CD14-positive monocyte (primary cell): ENCODE measurements around the gene IBSP. TPM values are rescaled to one million over a fixed set of nuclear protein-coding genes. Genes with fewer than 3 reads are reported as not detected.

Source experiments
- DNase-seq, 3 donors: peaks; one replicate each; pipeline ENCODE4 v3.0.0-alpha.2; 2011 to 2022
- H2AFZ ChIP-seq: 2 replicates; pipeline ENCODE4 v1.6.0; 2012; ENCODE audit warnings: mild to moderate bottlenecking, low read depth, low read length, inconsistent platforms; ENCODE audit not compliant: insufficient read depth, poor library complexity, severe bottlenecking
- H3K27ac ChIP-seq, 2 donors: 1 replicate in 1 of 2; 2 replicates in 1 of 2; pipeline ENCODE4 v1.5.1; 2012 to 2013; ENCODE audit warnings: low read length in 2 of 2, control low read depth in 1 of 2, inconsistent platforms in 1 of 2, low read depth in 1 of 2, mild to moderate bottlenecking in 1 of 2
- H3K27me3 ChIP-seq, 2 donors: one replicate each; pipeline versions ENCODE4 v1.6.0 to v1.6.1; 2011 to 2013; ENCODE audit warnings: low read length in 2 of 2; ENCODE audit not compliant: control insufficient read depth in 2 of 2, insufficient read depth in 2 of 2
- H3K36me3 ChIP-seq, 2 donors: replicated peaks in 1 of 2; 1 replicate in 1 of 2; 2 replicates in 1 of 2; pipeline versions ENCODE4 v1.5.1 to v1.6.1; 2012 to 2013; ENCODE audit warnings: low read length in 2 of 2, control low read depth in 1 of 2, inconsistent platforms in 1 of 2, mild to moderate bottlenecking in 1 of 2; ENCODE audit not compliant: insufficient read depth in 2 of 2, control insufficient read depth in 1 of 2
- H3K4me1 ChIP-seq, 2 donors: 1 replicate in 1 of 2; 2 replicates in 1 of 2; pipeline versions ENCODE4 v1.5.1 to v1.6.1; 2012 to 2013; ENCODE audit warnings: low read length in 2 of 2, control low read depth in 1 of 2, inconsistent platforms in 1 of 2, mild to moderate bottlenecking in 1 of 2, moderate library complexity in 1 of 2; ENCODE audit not compliant: insufficient read depth in 2 of 2, control insufficient read depth in 1 of 2
- H3K4me2 ChIP-seq: replicated peaks from 2 replicates; pipeline ENCODE3; 2012; ENCODE audit warnings: low read length, moderate library complexity, mild to moderate bottlenecking; ENCODE audit not compliant: poor library complexity, severe bottlenecking; ENCODE audit errors: extremely low read depth
- H3K4me3 ChIP-seq, 3 experiments: fragments of 200-600 bp in 1 of 3; sonication (generic) in 1 of 3; replicated peaks in 1 of 3; 1 replicate in 2 of 3; 2 replicates in 1 of 3; pipeline ENCODE4 v1.5.1; 2011 to 2013; ENCODE audit warnings: low read length in 3 of 3, mild to moderate bottlenecking in 3 of 3, control low read depth in 2 of 3, low read depth in 2 of 3, inconsistent platforms in 1 of 3, moderate library complexity in 1 of 3
- H3K79me2 ChIP-seq: 2 replicates; pipeline ENCODE4 v1.6.0; 2012; ENCODE audit warnings: mild to moderate bottlenecking, control low read depth, inconsistent platforms, low read length, moderate library complexity; ENCODE audit not compliant: insufficient read depth
- H3K9ac ChIP-seq: 2 replicates; pipeline ENCODE4 v1.6.0; 2017; ENCODE audit warnings: low read length, mild to moderate bottlenecking; ENCODE audit not compliant: insufficient read depth, poor library complexity, severe bottlenecking
- H3K9me3 ChIP-seq, 2 donors: replicated peaks in 1 of 2; 1 replicate in 1 of 2; 2 replicates in 1 of 2; pipeline versions ENCODE4 v1.5.1 to v1.6.1; 2012 to 2013; ENCODE audit warnings: low read length in 2 of 2, control low read depth in 1 of 2; ENCODE audit not compliant: control insufficient read depth in 1 of 2, insufficient read depth in 1 of 2
- H4K20me1 ChIP-seq: 2 replicates; pipeline ENCODE4 v1.6.0; 2012; ENCODE audit warnings: mild to moderate bottlenecking, low read length, control low read depth, moderate library complexity; ENCODE audit not compliant: insufficient read depth
- H3K27ac Mint-ChIP-seq, 7 donors: one replicate each; pipeline ENCODE4 v1.8.0; 2020; ENCODE audit warnings: mild to moderate bottlenecking in 7 of 7, mixed read lengths in 7 of 7, moderate library complexity in 6 of 7, inconsistent platforms in 2 of 7
- H3K27me3 Mint-ChIP-seq, 3 donors: one replicate each; pipeline ENCODE4 v1.8.0; 2021 to 2022; ENCODE audit warnings: low read depth in 3 of 3, mild to moderate bottlenecking in 3 of 3, mixed read lengths in 3 of 3, moderate library complexity in 3 of 3, inconsistent platforms in 1 of 3
- H3K36me3 Mint-ChIP-seq, 2 donors: one replicate each; pipeline ENCODE4 v1.8.0; 2020; ENCODE audit warnings: mixed read lengths in 2 of 2, inconsistent platforms in 1 of 2, mild to moderate bottlenecking in 1 of 2
- H3K4me1 Mint-ChIP-seq: one replicate; pipeline ENCODE4 v1.8.0; 2020; ENCODE audit warnings: mild to moderate bottlenecking, mixed read lengths
- H3K4me3 Mint-ChIP-seq, 2 donors: one replicate each; pipeline ENCODE4 v1.8.0; 2020; ENCODE audit warnings: mild to moderate bottlenecking in 2 of 2, mixed read lengths in 2 of 2, moderate library complexity in 1 of 2
- H3K9me3 Mint-ChIP-seq, 7 donors: one replicate each; pipeline ENCODE4 v1.8.0; 2020 to 2022; ENCODE audit warnings: mixed read lengths in 7 of 7, mild to moderate bottlenecking in 6 of 7, moderate library complexity in 6 of 7, inconsistent platforms in 2 of 7
- WGBS: methylation state at CpG from one replicate; pipeline ENCODE4 v1.1.5; 2013; ENCODE audit warnings: missing lambda C conversion rate; ENCODE audit not compliant: insufficient coverage; 5-methylcytosine and 5-hydroxymethylcytosine counted together
- intact Hi-C, 2 donors: fragments of 100-400 bp; cut with micrococcal nuclease; formaldehyde crosslinking; loops; one replicate each; pipeline versions ENCODE4 v1.15.0 to v1.15.1; 2023
- polyA plus RNA-seq, 3 donors: library from polyadenylated mRNA; depleted of rRNA in 1 of 3; unstranded in 2 of 3; stranded (reverse) in 1 of 3; fragments of 300-500 nt in 2 of 3; fragments of >200 nt in 1 of 3; fragmentation: Illumina TruSeq in 2 of 3; gene quantifications; 1 replicate in 2 of 3; 2 replicates in 1 of 3; pipeline ENCODE4 v1.2.3, GENCODE V29; 2012 to 2021
- TF ChIP-seq, protein P1 (sequence below): fragments of 200-600 bp; IDR thresholded peaks from one replicate; pipeline ENCODE4 v1.8.0; 2022; ENCODE audit warnings: antibody characterized with exemption, mild to moderate bottlenecking

Gene IBSP
- polyA plus RNA-seq, 3 donors, result not detected

DNA sequence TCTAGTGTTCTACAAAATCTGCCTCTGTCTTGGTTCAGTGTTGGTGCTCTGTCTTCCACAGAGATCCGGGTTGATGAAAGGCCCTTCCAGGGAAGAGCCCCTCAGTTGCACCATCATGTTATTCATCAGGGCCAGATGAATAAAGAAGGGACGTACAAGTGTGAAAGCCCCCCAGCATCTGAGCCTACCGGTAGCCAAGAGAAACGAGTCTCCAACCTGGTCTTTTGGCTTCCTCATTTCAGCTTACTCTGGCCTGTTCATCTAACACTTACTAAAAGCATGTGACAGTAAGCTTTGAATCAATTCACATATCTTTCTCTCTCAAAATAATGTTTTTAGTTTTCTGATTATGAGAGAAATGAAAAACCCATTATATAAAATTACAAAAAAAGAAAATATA, 52.6 kb downstream of the IBSP start:
- peak overlapping the region; percentile 57 to 87 for H3K27ac ChIP-seq
- peaks cover 0 to 8% of the 10 kb centered on the region in 2 donors for H3K27me3 ChIP-seq
- no peaks in the 10 kb centered on the region for H3K36me3 ChIP-seq
- H3K36me3 Mint-ChIP-seq, result no peaks in the 10 kb centered on the region
- H3K27me3 Mint-ChIP-seq, result peaks cover 3 to 10% (median 3%) of the 10 kb centered on the region in 3 donors
- peak overlapping the region; percentile 91 to 96 (median 94) for H3K27ac Mint-ChIP-seq
- peaks cover 0 to 2% (median 0%) of the 10 kb centered on the region in 7 donors for H3K9me3 Mint-ChIP-seq
- no peaks in the 10 kb centered on the region for H4K20me1 ChIP-seq
- peak overlapping the region; percentile 51 for H3K4me2 ChIP-seq
- DNase-seq, result peak; percentile 16 to 68 (median 35)
- H3K9ac ChIP-seq, result no peak overlapping the region
- H3K4me1 ChIP-seq, result peaks cover 40 to 42% of the 10 kb centered on the region in 2 donors
- H3K79me2 ChIP-seq, result no peaks in the 10 kb centered on the region
- WGBS, result 86% methylated on average over 1 of the region's 4 CpGs
- intact Hi-C loops, result loop anchor here (2.0 to 10.0 kb wide), 3 partner anchors 45 to 121 kb away; no protein-coding TSS in a partner anchor
- H3K4me1 Mint-ChIP-seq, result peaks cover 36% of the 10 kb centered on the region
- peak overlapping the region; percentile 38 for H2AFZ ChIP-seq
- no peaks in the 10 kb centered on the region for H3K9me3 ChIP-seq
- no peak overlapping the region for H3K4me3 Mint-ChIP-seq
- H3K4me3 ChIP-seq, result peak overlapping the region in 1 of 3 experiments; percentile 50
- TF ChIP-seq, protein P1, sequence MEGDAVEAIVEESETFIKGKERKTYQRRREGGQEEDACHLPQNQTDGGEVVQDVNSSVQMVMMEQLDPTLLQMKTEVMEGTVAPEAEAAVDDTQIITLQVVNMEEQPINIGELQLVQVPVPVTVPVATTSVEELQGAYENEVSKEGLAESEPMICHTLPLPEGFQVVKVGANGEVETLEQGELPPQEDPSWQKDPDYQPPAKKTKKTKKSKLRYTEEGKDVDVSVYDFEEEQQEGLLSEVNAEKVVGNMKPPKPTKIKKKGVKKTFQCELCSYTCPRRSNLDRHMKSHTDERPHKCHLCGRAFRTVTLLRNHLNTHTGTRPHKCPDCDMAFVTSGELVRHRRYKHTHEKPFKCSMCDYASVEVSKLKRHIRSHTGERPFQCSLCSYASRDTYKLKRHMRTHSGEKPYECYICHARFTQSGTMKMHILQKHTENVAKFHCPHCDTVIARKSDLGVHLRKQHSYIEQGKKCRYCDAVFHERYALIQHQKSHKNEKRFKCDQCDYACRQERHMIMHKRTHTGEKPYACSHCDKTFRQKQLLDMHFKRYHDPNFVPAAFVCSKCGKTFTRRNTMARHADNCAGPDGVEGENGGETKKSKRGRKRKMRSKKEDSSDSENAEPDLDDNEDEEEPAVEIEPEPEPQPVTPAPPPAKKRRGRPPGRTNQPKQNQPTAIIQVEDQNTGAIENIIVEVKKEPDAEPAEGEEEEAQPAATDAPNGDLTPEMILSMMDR, result no peak

DNA sequence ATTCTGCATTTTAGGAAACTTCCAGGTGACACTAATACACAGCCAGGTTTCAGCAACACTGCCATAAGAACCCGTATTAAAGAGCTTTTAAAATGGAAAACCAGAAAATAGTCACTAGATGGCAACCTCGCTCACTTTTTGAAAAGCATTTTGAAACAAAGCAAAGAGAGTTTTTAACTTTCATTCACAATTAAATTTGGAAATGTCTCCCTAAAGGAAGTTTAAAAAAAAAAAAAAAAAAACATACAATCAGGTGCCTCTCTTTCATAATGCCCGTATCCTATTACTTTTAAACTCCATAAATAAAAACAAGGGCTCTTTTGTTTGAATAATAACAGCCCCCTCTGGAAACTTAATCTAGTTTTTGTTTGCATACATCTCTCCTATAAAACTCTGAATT, 53.8 kb downstream of the IBSP start:
- Mint-ChIP-seq H3K4me3 (no peak overlapping the region), H3K9me3 (peaks cover 0 to 2% (median 0%) of the 10 kb centered on the region in 7 donors), H3K27me3 (peaks cover 2 to 5% (median 3%) of the 10 kb centered on the region in 3 donors), H3K36me3 (no peaks in the 10 kb centered on the region), H3K27ac (peak overlapping the region in 2 of 7 donors; percentile 17 to 46), H3K4me1 (peaks cover 36% of the 10 kb centered on the region)
- no CpG with 5 or more reads among the region's 3 CpGs for WGBS
- Histone ChIP-seq H2AFZ (no peak overlapping the region), H3K4me2 (no peak overlapping the region), H4K20me1 (no peaks in the 10 kb centered on the region), H3K79me2 (no peaks in the 10 kb centered on the region), H3K4me3 (no peak overlapping the region), H3K27me3 (peaks cover 0 to 2% of the 10 kb centered on the region in 2 donors), H3K27ac (no peak overlapping the region), H3K9ac (no peak overlapping the region), H3K4me1 (peaks cover 40 to 42% of the 10 kb centered on the region in 2 donors), H3K36me3 (no peaks in the 10 kb centered on the region), H3K9me3 (no peaks in the 10 kb centered on the region)
- DNase-seq, result peak; percentile 31 to 54 (median 51)
- TF ChIP-seq, protein P1, result peak; percentile 65
- intact Hi-C loops, result loop anchor here (2.0 to 10.0 kb wide), 3 partner anchors 44 to 120 kb away; no protein-coding TSS in a partner anchor
